ENCODE measurements around the gene SOD2. TPM values are rescaled to one million over a fixed set of nuclear protein-coding genes. Genes with fewer than 3 reads are reported as not detected.
"Not testable (repeated sequence)": the region's sequence is repeated elsewhere in the genome, so short reads cannot be mapped to it uniquely, and the experiment has no call there.

SOD2 gene
- 10 to 100 TPM; 59.1 to 66.4 TPM for total RNA-seq

- Mint-ChIP-seq H3K36me3 (ENCODE audit: low read depth) (peaks cover 22% of the 10 kb centered on the region), H3K27ac (peak within 1 kb of the TSS; percentile 95)
- ATAC-seq = peak; percentile 81
These were observed at the start of gene SOD2 for GRCh38 chr6:159693128-159693893. Gene SOD2 (minus strand): TSS chr6:159693241. CDS start chr6:159693167, 74 bp downstream.

GRCh38 chr6:159742165-159742564, 49.1 kb upstream of the SOD2 start:
- CTCF ChIA-PET = interaction anchor here (0.9 to 1.4 kb wide), 2 partner anchors 9 to 13 kb away, joined by 3 to 4 read pairs; no protein-coding TSS in a partner anchor
- no peaks in the 10 kb centered on the region for H3K27me3 Mint-ChIP-seq (ENCODE audit: low read depth)

More at GRCh38 chr6:159693128-159693893, at the start of gene SOD2:
- Mint-ChIP-seq H3K4me3 (peak within 1 kb of the TSS; percentile 94), H3K27me3 (ENCODE audit: low read depth) (no peaks in the 10 kb centered on the region), H3K9me3 (ENCODE audit: insufficient read depth) (no peaks in the 10 kb centered on the region), H3K4me1 (ENCODE audit: low read depth) (peaks cover 37% of the 10 kb centered on the region)
- peak; percentile 85 for DNase-seq
- ChIA-PET POLR2A (interaction anchor here (0.8 to 5.2 kb wide), 6 partner anchors 25 to 651 kb away, joined by 3 to 56 read pairs (median 4); partner anchors contain the start of genes MRPL18, TCP1 and WTAP), CTCF (interaction anchor here (0.9 to 2.6 kb wide), 4 partner anchors 12 to 762 kb away, joined by 3 to 10 read pairs (median 6); no protein-coding TSS in a partner anchor)

GRCh38 chr6:159739341-159739740, 46.3 kb upstream of the SOD2 start:
- ATAC-seq (no peak), DNase-seq (no peak)
- no peak overlapping the region for H3K27ac Mint-ChIP-seq
- H3K4me1 Mint-ChIP-seq (ENCODE audit: low read depth) = peaks cover 8% of the 10 kb centered on the region
- no peaks in the 10 kb centered on the region for H3K27me3 Mint-ChIP-seq (ENCODE audit: low read depth)
- peaks cover 40% of the 10 kb centered on the region for H3K36me3 Mint-ChIP-seq (ENCODE audit: low read depth)
- H3K9me3 Mint-ChIP-seq (ENCODE audit: insufficient read depth) = no peaks in the 10 kb centered on the region
- ChIA-PET POLR2A (no interaction called here), CTCF (interaction anchor here (2.5 kb wide), 1 partner anchor 10 kb away, joined by 12 read pairs; no protein-coding TSS in a partner anchor)
- H3K4me3 Mint-ChIP-seq = no peak overlapping the region

More at GRCh38 chr6:159742165-159742564, 49.1 kb upstream of the SOD2 start:
- ATAC-seq (no peak), DNase-seq (no peak)
- Mint-ChIP-seq H3K4me1 (ENCODE audit: low read depth) (peaks cover 6% of the 10 kb centered on the region), H3K27ac (peak overlapping the region; percentile 61), H3K4me3 (no peak overlapping the region), H3K36me3 (ENCODE audit: low read depth) (peaks cover 60% of the 10 kb centered on the region), H3K9me3 (ENCODE audit: insufficient read depth) (no peaks in the 10 kb centered on the region)
- POLR2A ChIA-PET = no interaction called here

GRCh38 chr6:159736908-159737307, 43.9 kb upstream of the SOD2 start:
- H3K27me3 Mint-ChIP-seq (ENCODE audit: low read depth) = no peaks in the 10 kb centered on the region
- peaks cover 23% of the 10 kb centered on the region for H3K4me1 Mint-ChIP-seq (ENCODE audit: low read depth)
- H3K9me3 Mint-ChIP-seq (ENCODE audit: insufficient read depth) = no peaks in the 10 kb centered on the region
- POLR2A ChIA-PET = interaction anchor here (3.4 kb wide), 1 partner anchor 9 kb away, joined by 12 read pairs; the partner anchor contains the start of gene WTAP
- no peak overlapping the region for H3K4me3 Mint-ChIP-seq
- H3K36me3 Mint-ChIP-seq (ENCODE audit: low read depth) = peaks cover 34% of the 10 kb centered on the region
- CTCF ChIA-PET = interaction anchor here (1.0 to 1.6 kb wide), 2 partner anchors 10 to 16 kb away, joined by 3 to 5 read pairs; partner anchors contain the start of gene WTAP
- no peak overlapping the region for H3K27ac Mint-ChIP-seq
- ATAC-seq (no peak), DNase-seq (no peak)

GRCh38 chr6:159733395-159733794, 40.4 kb upstream of the SOD2 start:
- peaks cover 54% of the 10 kb centered on the region for H3K4me1 Mint-ChIP-seq (ENCODE audit: low read depth)
- ChIA-PET CTCF (interaction anchor here (1.5 kb wide), 1 partner anchor 37 kb away, joined by 3 read pairs; no protein-coding TSS in a partner anchor), POLR2A (interaction anchor here (0.6 to 1.5 kb wide), 3 partner anchors 10 to 39 kb away, joined by 3 to 7 read pairs (median 4); partner anchors contain the start of gene ACAT2)

GRCh38 chr6:159732550-159732949, 39.5 kb upstream of the SOD2 start:
- ATAC-seq; DNase-seq; H3K27me3 Mint-ChIP-seq (ENCODE audit: low read depth); H3K9me3 Mint-ChIP-seq (ENCODE audit: insufficient read depth); H3K4me3 Mint-ChIP-seq: not testable (repeated sequence)
- peak overlapping the region; percentile 49 for H3K27ac Mint-ChIP-seq
- peaks cover 48% of the 10 kb centered on the region for H3K4me1 Mint-ChIP-seq (ENCODE audit: low read depth)
- POLR2A ChIA-PET = interaction anchor here (0.6 to 1.5 kb wide), 4 partner anchors 9 to 39 kb away, joined by 3 to 7 read pairs (median 4); partner anchors contain the start of gene ACAT2
- CTCF ChIA-PET = interaction anchor here (0.6 to 1.7 kb wide), 4 partner anchors 9 to 50 kb away, joined by 3 to 6 read pairs (median 3); no protein-coding TSS in a partner anchor
- peaks cover 39% of the 10 kb centered on the region for H3K36me3 Mint-ChIP-seq (ENCODE audit: low read depth)

More at GRCh38 chr6:159733395-159733794, 40.4 kb upstream of the SOD2 start:
- peaks cover 40% of the 10 kb centered on the region for H3K36me3 Mint-ChIP-seq (ENCODE audit: low read depth)
- not testable (repeated sequence) for H3K27ac Mint-ChIP-seq; H3K9me3 Mint-ChIP-seq (ENCODE audit: insufficient read depth); ATAC-seq; H3K4me3 Mint-ChIP-seq; H3K27me3 Mint-ChIP-seq (ENCODE audit: low read depth); DNase-seq

- Mint-ChIP-seq H3K27ac (no peak overlapping the region), H3K9me3 (ENCODE audit: insufficient read depth) (no peaks in the 10 kb centered on the region)
- POLR2A ChIA-PET = interaction anchor here (1.2 to 5.3 kb wide), 3 partner anchors 19 to 39 kb away, joined by 3 to 37 read pairs (median 4); partner anchors contain the start of gene ACAT2
These were observed 37.3 kb upstream of the SOD2 start for GRCh38 chr6:159730332-159730676.

GRCh38 chr6:159729598-159730331, 36.7 kb upstream of the SOD2 start:
- ATAC-seq (no peak), DNase-seq (no peak)
- Mint-ChIP-seq H3K27me3 (ENCODE audit: low read depth) (no peaks in the 10 kb centered on the region), H3K9me3 (ENCODE audit: insufficient read depth) (no peaks in the 10 kb centered on the region), H3K36me3 (ENCODE audit: low read depth) (peaks cover 41% of the 10 kb centered on the region), H3K4me1 (ENCODE audit: low read depth) (peaks cover 56% of the 10 kb centered on the region), H3K4me3 (peak overlapping the region; percentile 88), H3K27ac (peak overlapping the region; percentile 12)
- POLR2A ChIA-PET = interaction anchor here (0.6 to 5.3 kb wide), 6 partner anchors 9 to 61 kb away, joined by 3 to 56 read pairs (median 4); partner anchors contain the start of genes ACAT2 and SOD2
- CTCF ChIA-PET = interaction anchor here (1.2 to 4.6 kb wide), 5 partner anchors 9 to 39 kb away, joined by 3 to 33 read pairs (median 7); partner anchors contain the start of gene SOD2

More at GRCh38 chr6:159730332-159730676, 37.3 kb upstream of the SOD2 start:
- peak overlapping the region; percentile 0 for H3K4me3 Mint-ChIP-seq
- peaks cover 54% of the 10 kb centered on the region for H3K4me1 Mint-ChIP-seq (ENCODE audit: low read depth)
- H3K36me3 Mint-ChIP-seq (ENCODE audit: low read depth) = peaks cover 41% of the 10 kb centered on the region
- DNase-seq (no peak), ATAC-seq (no peak)
- H3K27me3 Mint-ChIP-seq (ENCODE audit: low read depth) = no peaks in the 10 kb centered on the region
- CTCF ChIA-PET = interaction anchor here (1.2 to 4.6 kb wide), 3 partner anchors 9 to 39 kb away, joined by 3 to 33 read pairs (median 7); no protein-coding TSS in a partner anchor

DNA sequence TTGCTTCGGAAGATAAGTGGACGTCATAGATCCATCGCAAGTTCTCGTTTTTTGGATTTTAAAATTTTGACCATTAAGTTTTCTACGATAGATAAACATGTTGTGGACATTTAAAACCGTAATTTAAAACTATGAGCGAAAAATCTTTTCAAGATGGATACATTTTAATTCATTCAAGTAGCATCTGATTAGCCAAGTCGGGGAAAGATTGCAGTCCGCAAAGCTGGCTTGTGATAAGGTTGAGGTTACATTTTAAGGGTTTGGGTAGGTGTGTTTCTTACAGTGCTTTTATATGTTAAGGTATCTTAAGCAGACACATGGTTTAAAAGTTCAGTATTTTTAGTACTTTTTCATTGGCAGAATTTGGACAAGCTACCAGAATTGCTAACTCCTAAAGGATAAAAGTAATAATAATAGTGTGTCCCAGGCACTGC, 35.5 kb upstream of the SOD2 start:
- CTCF ChIA-PET = interaction anchor here (0.9 to 4.6 kb wide), 5 partner anchors 8 to 38 kb away, joined by 3 to 33 read pairs (median 7); partner anchors contain the start of gene SOD2
- Mint-ChIP-seq H3K9me3 (ENCODE audit: insufficient read depth) (no peaks in the 10 kb centered on the region), H3K36me3 (ENCODE audit: low read depth) (peaks cover 45% of the 10 kb centered on the region), H3K27ac (peak overlapping the region; percentile 91), H3K4me3 (peak overlapping the region; percentile 88), H3K4me1 (ENCODE audit: low read depth) (peaks cover 50% of the 10 kb centered on the region), H3K27me3 (ENCODE audit: low read depth) (no peaks in the 10 kb centered on the region)
- DNase-seq (no peak), ATAC-seq (no peak)
- POLR2A ChIA-PET = interaction anchor here (0.5 to 5.3 kb wide), 9 partner anchors 8 to 1610 kb away, joined by 3 to 56 read pairs (median 5); partner anchors contain the start of genes ACAT2, SOD2 and TCP1

GRCh38 chr6:159727717-159728445, 34.8 kb upstream of the SOD2 start:
- ChIA-PET CTCF (interaction anchor here (1.5 to 4.6 kb wide), 3 partner anchors 9 to 37 kb away, joined by 5 to 33 read pairs (median 12); no protein-coding TSS in a partner anchor), POLR2A (interaction anchor here (0.6 to 5.3 kb wide), 12 partner anchors 9 to 1610 kb away, joined by 3 to 56 read pairs (median 8); partner anchors contain the start of genes ACAT2, SOD2 and TCP1)
- Mint-ChIP-seq H3K4me1 (ENCODE audit: low read depth) (peaks cover 53% of the 10 kb centered on the region), H3K27ac (peak overlapping the region; percentile 91), H3K36me3 (ENCODE audit: low read depth) (peaks cover 51% of the 10 kb centered on the region), H3K9me3 (ENCODE audit: insufficient read depth) (peaks cover 5% of the 10 kb centered on the region), H3K27me3 (ENCODE audit: low read depth) (no peaks in the 10 kb centered on the region), H3K4me3 (peak overlapping the region; percentile 88)
- peak; percentile 45 for ATAC-seq
- peak; percentile 62 for DNase-seq
